Activated CD8-positive, alpha-beta memory T cell treated with anti-CD3 and anti-CD28 coated beads, Interleukin-2, amount 50 U/mL, for 24 hours (primary cell): Measurements from ENCODE around the gene GAP43.

Experiments used
- DNase-seq: peaks from one replicate; pipeline ENCODE4 v3.0.0-alpha.2; 2020; ENCODE audit errors: extremely low read depth

Gene GAP43

DNA sequence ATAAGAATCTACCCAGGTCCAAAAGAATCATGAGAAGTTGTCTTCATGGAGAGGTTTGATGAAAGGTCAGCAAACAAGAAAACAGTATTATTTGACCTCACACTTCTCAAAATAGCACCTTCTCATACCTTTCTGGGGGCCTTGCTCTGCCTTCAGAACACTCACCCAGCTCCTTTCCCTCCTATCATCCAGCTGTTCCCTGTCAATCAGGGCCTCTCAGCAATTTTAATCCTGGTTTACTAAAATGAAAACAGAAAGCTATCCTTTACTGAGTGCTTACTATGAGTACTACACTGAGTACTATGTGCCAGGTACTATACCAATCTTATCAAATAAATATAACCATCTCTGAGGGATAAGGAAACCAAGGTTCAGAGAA lies 138.6 kb downstream of the GAP43 start:
- no peak for DNase-seq

DNA sequence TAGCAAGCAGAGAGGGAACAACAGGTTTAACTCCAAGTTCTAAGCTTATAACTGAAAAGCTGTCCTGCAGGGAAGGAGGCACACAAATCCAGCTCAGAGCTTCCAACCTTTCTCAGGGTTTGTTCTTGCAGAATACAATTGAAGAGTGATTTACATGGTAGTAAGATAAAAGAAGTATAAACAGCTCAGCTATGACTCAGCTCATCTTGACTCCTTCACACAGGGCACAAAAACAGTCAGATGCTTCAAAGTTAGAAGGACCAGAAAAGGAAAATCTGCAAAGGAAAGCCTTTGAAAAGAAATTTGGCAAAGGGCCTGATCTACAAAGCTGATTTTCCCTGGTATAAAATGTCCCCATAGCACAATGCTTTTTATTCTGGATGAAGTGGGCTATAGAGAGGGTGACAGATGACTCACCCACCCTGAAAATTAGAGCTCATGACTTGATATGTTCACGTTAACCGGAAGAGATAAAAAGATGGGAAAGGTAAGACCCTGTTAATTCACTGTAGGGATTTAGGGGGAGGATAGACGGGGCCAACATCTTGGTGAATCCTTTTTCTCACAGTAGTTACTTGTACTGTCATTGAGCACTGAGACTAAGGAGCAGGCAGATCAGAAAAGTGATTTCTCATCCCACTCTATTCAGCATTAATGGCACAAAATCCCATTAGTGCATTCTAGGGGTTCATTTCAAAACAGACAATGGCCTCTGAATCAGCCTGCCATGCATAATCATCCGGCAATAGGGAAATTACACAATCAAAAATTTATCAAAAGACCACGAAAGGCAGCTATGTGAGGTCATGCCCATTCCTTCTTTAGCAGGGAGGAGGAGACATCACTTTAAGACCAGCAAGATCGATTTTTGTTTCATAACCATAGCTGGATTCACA lies 143.5 kb downstream of the GAP43 start:
- no peak for DNase-seq

DNA sequence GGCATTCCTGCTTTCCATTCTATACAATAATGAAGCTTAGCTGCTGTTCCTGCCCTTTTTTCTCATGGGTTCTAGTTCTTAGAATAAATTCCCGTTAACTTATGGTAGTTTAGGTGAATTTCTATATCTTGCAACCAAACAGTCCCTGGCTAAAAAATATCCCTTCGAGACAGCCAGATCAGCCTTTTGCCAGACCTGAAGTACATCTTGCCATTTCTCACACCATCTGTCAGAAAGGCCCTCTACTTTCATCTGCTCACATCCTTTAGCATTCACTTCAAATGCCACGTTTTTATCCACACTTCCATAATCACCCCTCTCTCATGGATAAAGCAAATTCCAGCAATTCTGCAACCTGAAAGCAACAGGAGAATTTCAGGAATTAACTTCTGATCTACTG lies 145.4 kb downstream of the GAP43 start:
- DNase-seq = no peak
